MG63 (cell line): ENCODE measurements around the gene SLC6A17. TPM values are rescaled to one million over a fixed set of nuclear protein-coding genes. Genes with fewer than 3 reads are reported as not detected.

Source experiments
- DNase-seq: peaks from one replicate; pipeline ENCODE4 v3.0.0-alpha.2; 2020
- H3K27me3 ChIP-seq: fragments of 250-450 bp; sonication (Bioruptor Pico); 2 replicates; pipeline ENCODE4 v1.5.1; 2020; ENCODE audit warnings: mild to moderate bottlenecking, moderate library complexity
- H3K36me3 ChIP-seq: fragments of 250-450 bp; sonication (Bioruptor Pico); 2 replicates; pipeline ENCODE4 v1.5.1; 2020; ENCODE audit warnings: mild to moderate bottlenecking, moderate library complexity
- H3K4me3 ChIP-seq: fragments of 250-450 bp; sonication (Bioruptor Pico); 2 replicates; pipeline ENCODE4 v1.5.1; 2020; ENCODE audit warnings: mild to moderate bottlenecking, moderate library complexity
- H3K9me3 ChIP-seq: fragments of 250-450 bp; sonication (Bioruptor Pico); 2 replicates; pipeline ENCODE4 v1.5.1; 2020; ENCODE audit warnings: mild to moderate bottlenecking, moderate library complexity
- total RNA-seq: library from RNA; depleted of rRNA; stranded (reverse); fragments of >200 nt; shearing (Covaris generic); gene quantifications from 2 replicates; pipeline ENCODE4 v1.2.3, GENCODE V29; 2014; ENCODE audit warnings: low replicate concordance

Gene SLC6A17
- total RNA-seq, 1 experiment from 2014 or later, result 1.1 TPM

- no peaks in the 10 kb centered on the region; the same call in 1 of the 2 replicates for H3K36me3 ChIP-seq
- H3K27me3 ChIP-seq, result no peaks in the 10 kb centered on the region
- DNase-seq, result no peak
- no peaks in the 10 kb centered on the region for H3K9me3 ChIP-seq
- no peak overlapping the region for H3K4me3 ChIP-seq
Observed at GRCh38 chr1:110218137-110218536, 67.8 kb downstream of the SLC6A17 start.

GRCh38 chr1:110218739-110219138 is 68.4 kb downstream of the SLC6A17 start:
- Histone ChIP-seq H3K27me3 (no peaks in the 10 kb centered on the region), H3K4me3 (no peak overlapping the region), H3K36me3 (peaks cover 2% of the 10 kb centered on the region; the same call in 1 of the 2 replicates), H3K9me3 (no peaks in the 10 kb centered on the region)
- no peak for DNase-seq

- Histone ChIP-seq H3K36me3 (peaks cover 5% of the 10 kb centered on the region), H3K4me3 (no peak overlapping the region), H3K27me3 (no peaks in the 10 kb centered on the region), H3K9me3 (no peaks in the 10 kb centered on the region)
- no peak for DNase-seq
Observed at GRCh38 chr1:110220324-110220723, 70.0 kb downstream of the SLC6A17 start.

GRCh38 chr1:110221119-110221518 is 70.8 kb downstream of the SLC6A17 start:
- no peak for DNase-seq
- H3K9me3 ChIP-seq, result no peaks in the 10 kb centered on the region
- peaks cover 5% of the 10 kb centered on the region for H3K36me3 ChIP-seq
- H3K27me3 ChIP-seq, result no peaks in the 10 kb centered on the region
- no peak overlapping the region for H3K4me3 ChIP-seq

GRCh38 chr1:110223127-110223526 is 72.8 kb downstream of the SLC6A17 start:
- H3K9me3 ChIP-seq, result no peaks in the 10 kb centered on the region
- peaks cover 5% of the 10 kb centered on the region for H3K36me3 ChIP-seq
- DNase-seq, result no peak
- H3K4me3 ChIP-seq, result no peak overlapping the region
- H3K27me3 ChIP-seq, result no peaks in the 10 kb centered on the region

- Histone ChIP-seq H3K9me3 (no peaks in the 10 kb centered on the region), H3K4me3 (no peak overlapping the region), H3K36me3 (peaks cover 5% of the 10 kb centered on the region), H3K27me3 (no peaks in the 10 kb centered on the region)
- no peak for DNase-seq
Observed at GRCh38 chr1:110223581-110223980, 73.3 kb downstream of the SLC6A17 start.

GRCh38 chr1:110224240-110224995 is 74.1 kb downstream of the SLC6A17 start:
- no peak for DNase-seq

GRCh38 chr1:110225212-110225611 is 74.9 kb downstream of the SLC6A17 start:
- DNase-seq, result no peak

More at GRCh38 chr1:110224240-110224995, 74.1 kb downstream of the SLC6A17 start:
- Histone ChIP-seq H3K4me3 (no peak overlapping the region), H3K27me3 (no peaks in the 10 kb centered on the region), H3K36me3 (peaks cover 5% of the 10 kb centered on the region), H3K9me3 (no peaks in the 10 kb centered on the region)

GRCh38 chr1:110225756-110226404 is 75.6 kb downstream of the SLC6A17 start:
- no peak overlapping the region for H3K4me3 ChIP-seq

More at GRCh38 chr1:110225212-110225611, 74.9 kb downstream of the SLC6A17 start:
- Histone ChIP-seq H3K4me3 (no peak overlapping the region), H3K36me3 (peaks cover 5% of the 10 kb centered on the region), H3K27me3 (no peaks in the 10 kb centered on the region), H3K9me3 (no peaks in the 10 kb centered on the region)

GRCh38 chr1:110227774-110228173 is 77.5 kb downstream of the SLC6A17 start:
- Histone ChIP-seq H3K4me3 (no peak overlapping the region), H3K27me3 (no peaks in the 10 kb centered on the region), H3K36me3 (peaks cover 5% of the 10 kb centered on the region), H3K9me3 (no peaks in the 10 kb centered on the region)
- DNase-seq, result no peak

More at GRCh38 chr1:110225756-110226404, 75.6 kb downstream of the SLC6A17 start:
- Histone ChIP-seq H3K27me3 (no peaks in the 10 kb centered on the region), H3K36me3 (peaks cover 5% of the 10 kb centered on the region), H3K9me3 (no peaks in the 10 kb centered on the region)
- no peak for DNase-seq

- no peaks in the 10 kb centered on the region for H3K27me3 ChIP-seq
- peaks cover 3% of the 10 kb centered on the region for H3K36me3 ChIP-seq
- no peaks in the 10 kb centered on the region for H3K9me3 ChIP-seq
- no peak for DNase-seq
- H3K4me3 ChIP-seq, result no peak overlapping the region
Observed at GRCh38 chr1:110228381-110228780, 78.1 kb downstream of the SLC6A17 start.

- no peak overlapping the region for H3K4me3 ChIP-seq
- DNase-seq, result no peak
- peaks cover 2% of the 10 kb centered on the region for H3K36me3 ChIP-seq
- no peaks in the 10 kb centered on the region for H3K27me3 ChIP-seq
- no peaks in the 10 kb centered on the region for H3K9me3 ChIP-seq
Observed at GRCh38 chr1:110228869-110229268, 78.6 kb downstream of the SLC6A17 start.

GRCh38 chr1:110229348-110230001 is 79.2 kb downstream of the SLC6A17 start:
- no peaks in the 10 kb centered on the region for H3K9me3 ChIP-seq
- no peaks in the 10 kb centered on the region for H3K36me3 ChIP-seq
- H3K4me3 ChIP-seq, result no peak overlapping the region
- no peaks in the 10 kb centered on the region for H3K27me3 ChIP-seq
- DNase-seq, result no peak

GRCh38 chr1:110230381-110231199 is 80.3 kb downstream of the SLC6A17 start:
- H3K9me3 ChIP-seq, result no peaks in the 10 kb centered on the region
- no peaks in the 10 kb centered on the region for H3K36me3 ChIP-seq
- no peak for DNase-seq
- no peak overlapping the region for H3K4me3 ChIP-seq
- H3K27me3 ChIP-seq, result no peaks in the 10 kb centered on the region

GRCh38 chr1:110233861-110234260 is 83.6 kb downstream of the SLC6A17 start:
- Histone ChIP-seq H3K27me3 (no peaks in the 10 kb centered on the region), H3K36me3 (no peaks in the 10 kb centered on the region; the same call in 1 of the 2 replicates), H3K9me3 (no peaks in the 10 kb centered on the region), H3K4me3 (no peak overlapping the region)
- no peak for DNase-seq

- no peak for DNase-seq
- Histone ChIP-seq H3K4me3 (no peak overlapping the region), H3K36me3 (no peaks in the 10 kb centered on the region; the same call in 1 of the 2 replicates), H3K9me3 (no peaks in the 10 kb centered on the region), H3K27me3 (no peaks in the 10 kb centered on the region)
Observed at GRCh38 chr1:110234691-110235090, 84.4 kb downstream of the SLC6A17 start.
